Mammary epithelial cell (primary cell): ENCODE results near the gene CALML3.

Experiments
- EZH2 ChIP-seq: IDR thresholded peaks from 2 replicates; pipeline ENCODE4 v1.6.1; 2012; ENCODE audit warnings: low read length, inconsistent platforms, borderline replicate concordance
- TF ChIP-seq, protein P1 (sequence below), 2 donors: IDR thresholded peaks in 1 of 2; conservative IDR thresholded peaks in 1 of 2; 2 replicates each; pipeline ENCODE4 v1.5.1; 2011 to 2012; ENCODE audit warnings: inconsistent platforms in 2 of 2, low read length in 2 of 2, mild to moderate bottlenecking in 2 of 2, control low read depth in 1 of 2, low read depth in 1 of 2; ENCODE audit not compliant: insufficient read depth in 1 of 2; ENCODE audit errors: extremely low read depth in 1 of 2

DNA sequence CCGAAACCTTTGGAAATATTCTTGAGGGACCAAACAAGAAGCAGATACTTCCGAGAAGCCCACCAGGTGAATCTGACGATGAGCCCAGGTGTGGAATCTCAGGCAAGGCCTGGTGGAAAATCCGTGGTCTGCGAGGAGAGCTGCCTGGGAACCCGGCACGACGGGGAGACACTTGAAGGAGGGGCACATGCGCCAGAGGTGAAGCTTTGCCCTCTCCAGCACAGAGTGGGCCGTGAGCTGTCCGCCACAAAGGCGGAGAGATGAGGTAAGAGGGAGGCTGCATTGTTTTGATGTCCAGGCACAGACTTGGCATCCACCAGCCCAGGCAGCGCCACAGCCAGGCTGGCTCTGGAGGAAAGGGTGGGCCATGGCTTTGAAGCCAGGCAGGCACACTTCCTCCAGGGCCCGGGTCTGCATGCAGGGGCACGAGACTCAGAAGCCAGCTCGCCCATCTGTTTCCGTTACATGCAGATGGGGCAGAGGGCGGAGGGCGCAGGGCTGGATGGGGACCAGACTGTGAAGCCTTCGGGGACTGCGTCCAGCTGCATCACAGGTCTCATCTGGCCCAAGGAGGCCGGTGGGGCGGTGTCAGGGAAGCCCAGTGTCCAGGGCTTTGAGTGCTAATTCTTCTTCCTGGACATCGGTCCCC lies 45.4 kb downstream of the CALML3 start:
- TF ChIP-seq, protein P1, sequence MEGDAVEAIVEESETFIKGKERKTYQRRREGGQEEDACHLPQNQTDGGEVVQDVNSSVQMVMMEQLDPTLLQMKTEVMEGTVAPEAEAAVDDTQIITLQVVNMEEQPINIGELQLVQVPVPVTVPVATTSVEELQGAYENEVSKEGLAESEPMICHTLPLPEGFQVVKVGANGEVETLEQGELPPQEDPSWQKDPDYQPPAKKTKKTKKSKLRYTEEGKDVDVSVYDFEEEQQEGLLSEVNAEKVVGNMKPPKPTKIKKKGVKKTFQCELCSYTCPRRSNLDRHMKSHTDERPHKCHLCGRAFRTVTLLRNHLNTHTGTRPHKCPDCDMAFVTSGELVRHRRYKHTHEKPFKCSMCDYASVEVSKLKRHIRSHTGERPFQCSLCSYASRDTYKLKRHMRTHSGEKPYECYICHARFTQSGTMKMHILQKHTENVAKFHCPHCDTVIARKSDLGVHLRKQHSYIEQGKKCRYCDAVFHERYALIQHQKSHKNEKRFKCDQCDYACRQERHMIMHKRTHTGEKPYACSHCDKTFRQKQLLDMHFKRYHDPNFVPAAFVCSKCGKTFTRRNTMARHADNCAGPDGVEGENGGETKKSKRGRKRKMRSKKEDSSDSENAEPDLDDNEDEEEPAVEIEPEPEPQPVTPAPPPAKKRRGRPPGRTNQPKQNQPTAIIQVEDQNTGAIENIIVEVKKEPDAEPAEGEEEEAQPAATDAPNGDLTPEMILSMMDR (conservative IDR thresholded peaks at IDR 0.05 in 1 of 2, IDR thresholded peaks at IDR 0.05 in 1 of 2; ENCODE audit: extremely low read depth in 1 of 2, insufficient read depth in 1 of 2, low read depth in 1 of 2, low read length in 2 of 2), result no peak
- TF ChIP-seq EZH2, result no peak
